Neutrophil (primary cell): Measurements from ENCODE around the gene ZNF423.

Source experiments
- H3K27ac ChIP-seq: fragments of 200-600 bp; sonication (generic); 2 replicates; pipeline ENCODE4 v1.5.1; 2016; ENCODE audit warnings: mild to moderate bottlenecking, moderate library complexity
- H3K27me3 ChIP-seq: fragments of 200-600 bp; sonication (generic); 2 replicates; pipeline ENCODE4 v1.6.0; 2016; ENCODE audit warnings: mild to moderate bottlenecking
- H3K36me3 ChIP-seq: fragments of 200-600 bp; sonication (generic); 2 replicates; pipeline ENCODE4 v1.5.1; 2017
- H3K4me1 ChIP-seq, 2 experiments: fragments of 200-600 bp in 1 of 2; sonication (generic) in 1 of 2; 1 replicate in 1 of 2; 2 replicates in 1 of 2; pipeline versions ENCODE4 v1.5.1 to v1.6.1; 2013 to 2016; ENCODE audit warnings: low read depth in 1 of 2, low read length in 1 of 2, mild to moderate bottlenecking in 1 of 2, moderate library complexity in 1 of 2; ENCODE audit not compliant: control insufficient read depth in 1 of 2, insufficient read depth in 1 of 2
- H3K4me3 ChIP-seq, 2 experiments: fragments of 200-600 bp in 1 of 2; sonication (generic) in 1 of 2; 1 replicate in 1 of 2; 2 replicates in 1 of 2; pipeline ENCODE4 v1.5.1; 2013 to 2016; ENCODE audit warnings: low read depth in 1 of 2, low read length in 1 of 2, mild to moderate bottlenecking in 1 of 2, moderate library complexity in 1 of 2
- H3K9me3 ChIP-seq: fragments of 200-600 bp; sonication (generic); 2 replicates; pipeline ENCODE4 v1.5.1; 2016
- CTCF ChIP-seq: fragments of 200-600 bp; sonication (generic); IDR thresholded peaks from 2 replicates; pipeline ENCODE4 v1.5.1; 2016; ENCODE audit warnings: antibody characterized with exemption

ZNF423 gene

DNA sequence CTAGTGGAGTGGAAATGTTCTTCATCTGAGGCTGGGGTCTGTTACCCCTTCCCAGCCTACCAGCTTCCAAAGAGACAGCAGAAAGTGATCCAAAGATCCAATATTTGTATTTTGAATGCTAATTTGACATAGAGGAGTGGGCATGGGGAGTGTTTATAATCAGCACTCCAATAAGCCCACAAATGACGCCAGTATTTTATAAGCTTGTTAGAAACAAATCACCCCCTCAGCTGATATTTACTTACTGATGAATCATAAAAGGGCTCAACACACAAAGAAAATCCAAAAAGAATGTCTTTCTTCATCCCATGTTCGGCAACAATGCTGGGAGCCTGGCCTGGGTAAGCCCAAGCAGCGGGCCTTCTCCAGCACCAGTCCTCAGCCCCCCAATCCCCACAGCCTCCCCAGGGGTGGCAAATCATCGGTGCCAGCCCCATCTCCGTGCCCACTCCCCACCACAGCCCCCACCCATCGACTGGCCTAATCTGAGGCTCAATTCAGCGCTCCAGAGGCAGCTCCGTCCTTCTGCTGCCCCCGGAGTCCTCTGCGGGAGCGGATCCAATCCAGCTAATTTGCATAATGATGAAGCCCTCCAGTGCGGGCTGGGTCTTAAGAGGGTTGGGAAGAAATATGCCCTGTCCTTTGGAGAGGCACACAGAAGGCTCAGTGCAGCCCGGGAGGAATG lies 312.8 kb downstream of the ZNF423 start:
- TF ChIP-seq CTCF: no peak
- H3K27me3 ChIP-seq: no peaks in the 10 kb centered on the region
- H3K27ac ChIP-seq: no peak overlapping the region
- no peaks in the 10 kb centered on the region for H3K36me3 ChIP-seq
- H3K9me3 ChIP-seq: no peaks in the 10 kb centered on the region
- no peak overlapping the region for H3K4me3 ChIP-seq
- H3K4me1 ChIP-seq: no peaks in the 10 kb centered on the region

GRCh38 chr16:49542391-49542891 lies 313.5 kb downstream of the ZNF423 start:
- H3K36me3 ChIP-seq: no peaks in the 10 kb centered on the region
- no peak for TF ChIP-seq CTCF
- no peaks in the 10 kb centered on the region for H3K27me3 ChIP-seq

DNA sequence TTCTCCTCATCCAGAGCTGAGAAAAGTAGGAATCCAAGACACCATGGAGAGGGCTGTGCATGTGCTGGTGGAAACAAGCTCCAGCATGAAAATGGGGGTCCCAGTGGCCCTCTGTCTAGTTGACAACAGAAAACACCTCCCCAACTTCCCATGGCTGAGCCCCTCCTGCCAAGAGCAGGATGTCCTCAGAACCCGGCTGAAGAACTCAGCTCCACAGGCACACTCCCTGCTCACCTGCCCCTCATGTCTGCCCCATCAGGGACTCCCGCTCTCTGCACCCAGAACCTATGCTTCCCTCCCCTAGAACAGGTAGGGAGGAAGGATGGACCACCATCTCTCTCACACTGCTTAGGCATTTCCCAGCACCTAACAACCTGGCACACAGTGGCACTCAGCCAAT lies 315.1 kb downstream of the ZNF423 start:
- no peaks in the 10 kb centered on the region for H3K27me3 ChIP-seq
- TF ChIP-seq CTCF: no peak
- no peaks in the 10 kb centered on the region for H3K4me1 ChIP-seq
- no peak overlapping the region for H3K27ac ChIP-seq
- H3K4me3 ChIP-seq: no peak overlapping the region
- H3K36me3 ChIP-seq: no peaks in the 10 kb centered on the region
- H3K9me3 ChIP-seq: no peaks in the 10 kb centered on the region

More at GRCh38 chr16:49542391-49542891, 313.5 kb downstream of the ZNF423 start:
- H3K4me3 ChIP-seq: no peak overlapping the region
- H3K27ac ChIP-seq: no peak overlapping the region
- H3K4me1 ChIP-seq: no peaks in the 10 kb centered on the region
- H3K9me3 ChIP-seq: no peaks in the 10 kb centered on the region

DNA sequence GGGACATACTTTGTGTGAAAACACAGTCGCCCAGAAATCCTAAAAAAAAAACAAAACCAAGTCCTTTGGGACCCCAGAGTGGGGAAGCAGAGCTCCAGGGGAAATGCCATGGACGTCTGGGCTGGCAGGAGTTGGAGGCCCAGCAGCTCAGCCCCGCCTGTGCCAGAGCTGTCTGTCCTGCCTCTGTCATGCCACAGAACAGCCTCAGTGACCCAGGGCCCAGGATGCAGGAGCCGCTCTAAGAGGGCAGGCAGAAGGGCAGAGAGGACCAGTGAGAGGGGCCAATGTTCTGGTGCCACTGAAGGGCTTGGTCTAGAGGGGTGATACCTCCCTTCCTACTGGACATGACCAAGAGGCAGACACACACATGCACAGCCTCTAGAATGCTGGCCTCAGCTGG lies 316.2 kb downstream of the ZNF423 start:
- TF ChIP-seq CTCF: no peak
- H3K27me3 ChIP-seq: no peaks in the 10 kb centered on the region
- no peak overlapping the region for H3K27ac ChIP-seq
- H3K4me3 ChIP-seq: no peak overlapping the region
- H3K36me3 ChIP-seq: no peaks in the 10 kb centered on the region
- H3K4me1 ChIP-seq: no peaks in the 10 kb centered on the region
- no peaks in the 10 kb centered on the region for H3K9me3 ChIP-seq

- no peak for TF ChIP-seq CTCF
- H3K36me3 ChIP-seq: no peaks in the 10 kb centered on the region
- no peaks in the 10 kb centered on the region for H3K27me3 ChIP-seq
- no peak overlapping the region for H3K27ac ChIP-seq
- H3K9me3 ChIP-seq: no peaks in the 10 kb centered on the region
- H3K4me1 ChIP-seq: no peaks in the 10 kb centered on the region
- H3K4me3 ChIP-seq: no peak overlapping the region
These were observed 317.9 kb downstream of the ZNF423 start for GRCh38 chr16:49537924-49538459.
